Suppressor macrophage treated with lipopolysaccharide for 4 hours (primary cell): ENCODE measurements around the gene INSYN2A.

Experiments used
- DNase-seq: peaks from one replicate; pipeline ENCODE4 v3.0.0-alpha.2; 2020

INSYN2A gene

GRCh38 chr10:127195041-127195506 lies 1.3 kb downstream of the INSYN2A start:
- DNase-seq: no peak

- no peak for DNase-seq
Observed at GRCh38 chr10:127194599-127194998, 1.8 kb downstream of the INSYN2A start.

GRCh38 chr10:127194111-127194510 lies 2.3 kb downstream of the INSYN2A start:
- DNase-seq: no peak

GRCh38 chr10:127193125-127193524 lies 3.3 kb downstream of the INSYN2A start:
- DNase-seq: no peak

GRCh38 chr10:127190427-127190826 lies 6.0 kb downstream of the INSYN2A start:
- no peak for DNase-seq

GRCh38 chr10:127189226-127189625 lies 7.2 kb downstream of the INSYN2A start:
- DNase-seq: no peak

GRCh38 chr10:127186813-127187212 lies 9.6 kb downstream of the INSYN2A start:
- no peak for DNase-seq

- no peak for DNase-seq
Observed at GRCh38 chr10:127184582-127184981, 11.8 kb downstream of the INSYN2A start.

- no peak for DNase-seq
Observed at GRCh38 chr10:127182161-127182560, 14.2 kb downstream of the INSYN2A start.

GRCh38 chr10:127179612-127180250 lies 16.7 kb downstream of the INSYN2A start:
- DNase-seq: no peak

GRCh38 chr10:127176649-127177048 lies 19.7 kb downstream of the INSYN2A start:
- DNase-seq: no peak

- DNase-seq: no peak
Observed at GRCh38 chr10:127175357-127176110, 20.9 kb downstream of the INSYN2A start.

GRCh38 chr10:127174866-127175265 lies 21.5 kb downstream of the INSYN2A start:
- DNase-seq: no peak

GRCh38 chr10:127168261-127168660 lies 28.1 kb downstream of the INSYN2A start:
- no peak for DNase-seq

- no peak for DNase-seq
Observed at GRCh38 chr10:127162841-127163240, 33.5 kb downstream of the INSYN2A start.

- no peak for DNase-seq
Observed at GRCh38 chr10:127161482-127161881, 34.9 kb downstream of the INSYN2A start.

- no peak for DNase-seq
Observed at GRCh38 chr10:127159648-127160245, 36.6 kb downstream of the INSYN2A start.

GRCh38 chr10:127158662-127159061 lies 37.7 kb downstream of the INSYN2A start:
- no peak for DNase-seq

GRCh38 chr10:127157506-127158200 lies 38.7 kb downstream of the INSYN2A start:
- no peak for DNase-seq

- DNase-seq: no peak
Observed at GRCh38 chr10:127157089-127157488, 39.3 kb downstream of the INSYN2A start.

GRCh38 chr10:127154831-127155620 lies 41.4 kb downstream of the INSYN2A start:
- no peak for DNase-seq

GRCh38 chr10:127153181-127153580 lies 43.2 kb downstream of the INSYN2A start:
- no peak for DNase-seq
